Stimulated activated CD8-positive, alpha-beta memory T cell treated with anti-CD3 and anti-CD28 coated beads, Interleukin-4, amount 100 ng/mL, for 4 hours (primary cell): ENCODE data around the gene NDUFB4.
"Not testable (repeated sequence)": the region's sequence is repeated elsewhere in the genome, so short reads cannot be mapped to it uniquely, and the experiment has no call there.

ENCODE experiments used
- DNase-seq, 2 donors: peaks; one replicate each; pipeline ENCODE4 v3.0.0-alpha.2; 2020; ENCODE audit warnings: low read depth in 2 of 2, low spot score in 1 of 2

Gene NDUFB4

GRCh38 chr3:120569222-120570057 lies 26.7 kb upstream of the NDUFB4 start:
- no peak for DNase-seq

- DNase-seq: no peak
Measured at GRCh38 chr3:120572027-120572426, 24.1 kb upstream of the NDUFB4 start.

GRCh38 chr3:120587332-120587975 lies 8.7 kb upstream of the NDUFB4 start:
- no peak for DNase-seq

GRCh38 chr3:120595788-120596115 lies 384 bp upstream of the NDUFB4 start:
- DNase-seq: no peak

GRCh38 chr3:120596853-120597223 lies 702 bp downstream of the NDUFB4 start:
- no peak for DNase-seq

GRCh38 chr3:120597445-120598049 lies 1.4 kb downstream of the NDUFB4 start:
- no peak for DNase-seq

GRCh38 chr3:120599211-120599610 lies 3.1 kb downstream of the NDUFB4 start:
- no peak for DNase-seq

- DNase-seq: no peak
Measured at GRCh38 chr3:120601554-120601953, 5.4 kb downstream of the NDUFB4 start.

- DNase-seq: no peak
Measured at GRCh38 chr3:120602682-120603081, 6.5 kb downstream of the NDUFB4 start.

GRCh38 chr3:120604382-120604781 lies 8.2 kb downstream of the NDUFB4 start:
- DNase-seq: no peak

- DNase-seq: no peak
Measured at GRCh38 chr3:120604784-120605183, 8.6 kb downstream of the NDUFB4 start.

GRCh38 chr3:120608506-120608905 lies 12.4 kb downstream of the NDUFB4 start:
- DNase-seq: no peak

- DNase-seq: no peak
Measured at GRCh38 chr3:120614765-120615164, 18.6 kb downstream of the NDUFB4 start.

- DNase-seq: no peak
Measured at GRCh38 chr3:120615847-120616609, 19.9 kb downstream of the NDUFB4 start.

GRCh38 chr3:120616745-120617144 lies 20.6 kb downstream of the NDUFB4 start:
- not testable (repeated sequence) for DNase-seq

- DNase-seq: no peak
Measured at GRCh38 chr3:120622457-120622856, 26.3 kb downstream of the NDUFB4 start.

- DNase-seq: no peak
Measured at GRCh38 chr3:120622870-120623726, 27.0 kb downstream of the NDUFB4 start.

- no peak for DNase-seq
Measured at GRCh38 chr3:120623727-120624093, 27.6 kb downstream of the NDUFB4 start.

GRCh38 chr3:120625159-120625586 lies 29.0 kb downstream of the NDUFB4 start:
- no peak for DNase-seq

- no peak for DNase-seq
Measured at GRCh38 chr3:120634539-120634938, 38.4 kb downstream of the NDUFB4 start.
